Suprapubic skin (tissue), 4 donors: ENCODE results near the gene HSPA4L. TPM values are rescaled to one million over a fixed set of nuclear protein-coding genes. Genes with fewer than 3 reads are reported as not detected.

Source experiments
- DNase-seq, 2 donors: peaks; one replicate each; pipeline ENCODE4 v3.0.0-alpha.2; 2019; ENCODE audit warnings: low spot score in 2 of 2
- H3K27ac ChIP-seq: fragments of 200-600 bp; sonication (generic); one replicate; pipeline ENCODE4 v1.5.1; 2019
- H3K27me3 ChIP-seq: fragments of 200-600 bp; sonication (generic); one replicate; pipeline ENCODE4 v1.5.1; 2019
- H3K36me3 ChIP-seq: fragments of 200-600 bp; sonication (generic); one replicate; pipeline ENCODE4 v1.5.1; 2019
- H3K4me1 ChIP-seq: fragments of 200-600 bp; sonication (generic); one replicate; pipeline ENCODE4 v1.5.1; 2019
- H3K4me3 ChIP-seq: fragments of 200-600 bp; sonication (generic); one replicate; pipeline ENCODE4 v1.5.1; 2019; ENCODE audit warnings: mild to moderate bottlenecking
- H3K9me3 ChIP-seq: fragments of 200-600 bp; sonication (generic); one replicate; pipeline ENCODE4 v1.5.1; 2019
- EP300 ChIP-seq: sonication (generic); formaldehyde crosslinking; IDR thresholded peaks from one replicate; pipeline ENCODE4 v1.6.1; 2017; ENCODE audit warnings: antibody characterized with exemption
- POLR2A ChIP-seq, 2 donors: fragments of 450-650 bp; IDR thresholded peaks; one replicate each; pipeline ENCODE4 v1.6.1; 2017; ENCODE audit warnings: antibody characterized with exemption in 2 of 2, mild to moderate bottlenecking in 2 of 2, moderate library complexity in 2 of 2
- POLR2AphosphoS5 ChIP-seq, 3 donors: sonication (generic); formaldehyde crosslinking; IDR thresholded peaks; one replicate each; pipeline ENCODE4 v1.6.1; 2017; ENCODE audit warnings: antibody characterized with exemption in 3 of 3
- WGBS: methylation state at CpG from one replicate; pipeline ENCODE4 v1.1.5; 2018; 5-methylcytosine and 5-hydroxymethylcytosine counted together
- total RNA-seq, 4 donors: library from RNA; depleted of rRNA; stranded (reverse); fragments of >200 nt; gene quantifications; one replicate each; pipeline ENCODE4 v1.1.0, GENCODE V29; 2016
- TF ChIP-seq, protein P1 (sequence below), 2 donors: fragments of 200-600 bp in 1 of 2; fragments of 450-650 bp in 1 of 2; sonication (generic) in 1 of 2; IDR thresholded peaks; one replicate each; pipeline ENCODE4 v1.5.1; 2016 to 2019; ENCODE audit warnings: antibody characterized with exemption in 2 of 2, mild to moderate bottlenecking in 1 of 2, moderate library complexity in 1 of 2

Gene HSPA4L
- total RNA-seq, 4 donors from 2014 or later, result 17.8 to 22.2 (median 19.6) TPM

GRCh38 chr4:127888559-127888958 is 106.4 kb downstream of the HSPA4L start:
- no peaks in the 10 kb centered on the region for H3K9me3 ChIP-seq
- WGBS, result 95% methylated on average over 1 of the region's 1 CpG
- TF ChIP-seq EP300, result no peak
- TF ChIP-seq POLR2A (IDR thresholded peaks at IDR 0.05), result no peak
- TF ChIP-seq, protein P1, sequence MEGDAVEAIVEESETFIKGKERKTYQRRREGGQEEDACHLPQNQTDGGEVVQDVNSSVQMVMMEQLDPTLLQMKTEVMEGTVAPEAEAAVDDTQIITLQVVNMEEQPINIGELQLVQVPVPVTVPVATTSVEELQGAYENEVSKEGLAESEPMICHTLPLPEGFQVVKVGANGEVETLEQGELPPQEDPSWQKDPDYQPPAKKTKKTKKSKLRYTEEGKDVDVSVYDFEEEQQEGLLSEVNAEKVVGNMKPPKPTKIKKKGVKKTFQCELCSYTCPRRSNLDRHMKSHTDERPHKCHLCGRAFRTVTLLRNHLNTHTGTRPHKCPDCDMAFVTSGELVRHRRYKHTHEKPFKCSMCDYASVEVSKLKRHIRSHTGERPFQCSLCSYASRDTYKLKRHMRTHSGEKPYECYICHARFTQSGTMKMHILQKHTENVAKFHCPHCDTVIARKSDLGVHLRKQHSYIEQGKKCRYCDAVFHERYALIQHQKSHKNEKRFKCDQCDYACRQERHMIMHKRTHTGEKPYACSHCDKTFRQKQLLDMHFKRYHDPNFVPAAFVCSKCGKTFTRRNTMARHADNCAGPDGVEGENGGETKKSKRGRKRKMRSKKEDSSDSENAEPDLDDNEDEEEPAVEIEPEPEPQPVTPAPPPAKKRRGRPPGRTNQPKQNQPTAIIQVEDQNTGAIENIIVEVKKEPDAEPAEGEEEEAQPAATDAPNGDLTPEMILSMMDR (IDR thresholded peaks at IDR 0.05), result no peak
- TF ChIP-seq POLR2AphosphoS5 (IDR thresholded peaks at IDR 0.05), result no peak

GRCh38 chr4:127889903-127890302 is 107.8 kb downstream of the HSPA4L start:
- WGBS, result 67% methylated on average over 3 of the region's 3 CpGs
- TF ChIP-seq POLR2AphosphoS5 (IDR thresholded peaks at IDR 0.05) (no peak), EP300 (no peak), POLR2A (IDR thresholded peaks at IDR 0.05) (no peak)
- TF ChIP-seq, protein P1 (IDR thresholded peaks at IDR 0.05), result no peak
- peaks cover 7% of the 10 kb centered on the region for H3K36me3 ChIP-seq
- no peak for DNase-seq
- no peaks in the 10 kb centered on the region for H3K4me1 ChIP-seq
- no peak overlapping the region for H3K27ac ChIP-seq
- H3K27me3 ChIP-seq, result no peaks in the 10 kb centered on the region
- no peaks in the 10 kb centered on the region for H3K9me3 ChIP-seq
- H3K4me3 ChIP-seq, result no peak overlapping the region

More at GRCh38 chr4:127888559-127888958, 106.4 kb downstream of the HSPA4L start:
- no peak for DNase-seq
- Histone ChIP-seq H3K36me3 (peaks cover 2% of the 10 kb centered on the region), H3K27ac (no peak overlapping the region), H3K4me3 (no peak overlapping the region), H3K27me3 (no peaks in the 10 kb centered on the region), H3K4me1 (no peaks in the 10 kb centered on the region)

Other genes starting within 250 kb of the HSPA4L start
- 10 to 100 TPM in 1 of 4 donors, 1 to 10 TPM in 3; 6.1 to 11.7 (median 8.3) TPM for gene INTU, start 149.4 kb upstream of the HSPA4L start, total RNA-seq
- gene SLC25A31, start 51.9 kb upstream of the HSPA4L start, total RNA-seq, result not detected
- gene PLK4, start 98.6 kb downstream of the HSPA4L start, total RNA-seq, result 1 to 10 TPM; 5.0 to 7.8 (median 6.4) TPM
- 10 to 100 TPM; 22.2 to 63.1 (median 26.8) TPM for gene MFSD8, start 182.9 kb downstream of the HSPA4L start, total RNA-seq
- gene ABHD18, start 183.1 kb downstream of the HSPA4L start, total RNA-seq, result 10 to 100 TPM in 2 of 4 donors, 1 to 10 TPM in 2; 5.5 to 17.8 (median 10.3) TPM